ENCODE results near the gene ADISSP. TPM values are rescaled to one million over a fixed set of nuclear protein-coding genes. Genes with fewer than 3 reads are reported as not detected.

Gene ADISSP
- total RNA-seq, 1 experiment from 2014 or later: 27.3 TPM

GRCh38 chr20:3729811-3730540 lies 37.6 kb downstream of the ADISSP start:
- intact Hi-C loops (cut with micrococcal nuclease; ENCODE audit: unreplicated experiment): no loop called here
- no peak overlapping the region for H3K27ac Mint-ChIP-seq (ENCODE audit: unreplicated experiment)
- no TSS peak for BruUV-seq (replicated peaks)
- TF ChIP-seq, protein P1, sequence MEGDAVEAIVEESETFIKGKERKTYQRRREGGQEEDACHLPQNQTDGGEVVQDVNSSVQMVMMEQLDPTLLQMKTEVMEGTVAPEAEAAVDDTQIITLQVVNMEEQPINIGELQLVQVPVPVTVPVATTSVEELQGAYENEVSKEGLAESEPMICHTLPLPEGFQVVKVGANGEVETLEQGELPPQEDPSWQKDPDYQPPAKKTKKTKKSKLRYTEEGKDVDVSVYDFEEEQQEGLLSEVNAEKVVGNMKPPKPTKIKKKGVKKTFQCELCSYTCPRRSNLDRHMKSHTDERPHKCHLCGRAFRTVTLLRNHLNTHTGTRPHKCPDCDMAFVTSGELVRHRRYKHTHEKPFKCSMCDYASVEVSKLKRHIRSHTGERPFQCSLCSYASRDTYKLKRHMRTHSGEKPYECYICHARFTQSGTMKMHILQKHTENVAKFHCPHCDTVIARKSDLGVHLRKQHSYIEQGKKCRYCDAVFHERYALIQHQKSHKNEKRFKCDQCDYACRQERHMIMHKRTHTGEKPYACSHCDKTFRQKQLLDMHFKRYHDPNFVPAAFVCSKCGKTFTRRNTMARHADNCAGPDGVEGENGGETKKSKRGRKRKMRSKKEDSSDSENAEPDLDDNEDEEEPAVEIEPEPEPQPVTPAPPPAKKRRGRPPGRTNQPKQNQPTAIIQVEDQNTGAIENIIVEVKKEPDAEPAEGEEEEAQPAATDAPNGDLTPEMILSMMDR (IDR thresholded peaks at IDR 0.05; ENCODE audit: unreplicated experiment): no peak
- no peak for DNase-seq
- H3K4me1 Mint-ChIP-seq (ENCODE audit: low read depth, unreplicated experiment): no peaks in the 10 kb centered on the region
- H3K9me3 Mint-ChIP-seq (ENCODE audit: low read depth, unreplicated experiment): no peaks in the 10 kb centered on the region
- CTCF ChIA-PET: interaction anchor here (0.8 kb wide), 1 partner anchor 12 kb away, joined by 3 read pairs; no protein-coding TSS in a partner anchor
- H3K36me3 Mint-ChIP-seq (ENCODE audit: insufficient read depth, unreplicated experiment): no peaks in the 10 kb centered on the region
- H3K27me3 Mint-ChIP-seq (ENCODE audit: unreplicated experiment): peaks cover 66% of the 10 kb centered on the region
- no peak overlapping the region for H3K4me3 Mint-ChIP-seq (ENCODE audit: low read depth, unreplicated experiment)

- H3K36me3 Mint-ChIP-seq (ENCODE audit: insufficient read depth, unreplicated experiment): no peaks in the 10 kb centered on the region
- no peak for DNase-seq
- CTCF ChIA-PET: no interaction called here
- no peaks in the 10 kb centered on the region for H3K4me1 Mint-ChIP-seq (ENCODE audit: low read depth, unreplicated experiment)
- intact Hi-C loops (cut with micrococcal nuclease; ENCODE audit: unreplicated experiment): no loop called here
- H3K4me3 Mint-ChIP-seq (ENCODE audit: low read depth, unreplicated experiment): no peak overlapping the region
- H3K9me3 Mint-ChIP-seq (ENCODE audit: low read depth, unreplicated experiment): no peaks in the 10 kb centered on the region
- TF ChIP-seq, protein P1 (IDR thresholded peaks at IDR 0.05; ENCODE audit: unreplicated experiment): no peak
- BruUV-seq (replicated peaks): no TSS peak
- H3K27ac Mint-ChIP-seq (ENCODE audit: unreplicated experiment): no peak overlapping the region
- H3K27me3 Mint-ChIP-seq (ENCODE audit: unreplicated experiment): peaks cover 72% of the 10 kb centered on the region
Measured at GRCh38 chr20:3729378-3729777, 38.2 kb downstream of the ADISSP start.

GRCh38 chr20:3728876-3729275 lies 38.7 kb downstream of the ADISSP start:
- intact Hi-C loops (cut with micrococcal nuclease; ENCODE audit: unreplicated experiment): no loop called here
- H3K36me3 Mint-ChIP-seq (ENCODE audit: insufficient read depth, unreplicated experiment): no peaks in the 10 kb centered on the region
- no peak overlapping the region for H3K27ac Mint-ChIP-seq (ENCODE audit: unreplicated experiment)
- H3K4me1 Mint-ChIP-seq (ENCODE audit: low read depth, unreplicated experiment): no peaks in the 10 kb centered on the region
- no peaks in the 10 kb centered on the region for H3K9me3 Mint-ChIP-seq (ENCODE audit: low read depth, unreplicated experiment)
- H3K4me3 Mint-ChIP-seq (ENCODE audit: low read depth, unreplicated experiment): no peak overlapping the region
- no peak for DNase-seq
- peaks cover 75% of the 10 kb centered on the region for H3K27me3 Mint-ChIP-seq (ENCODE audit: unreplicated experiment)
- BruUV-seq (replicated peaks): no TSS peak
- TF ChIP-seq, protein P1 (IDR thresholded peaks at IDR 0.05; ENCODE audit: unreplicated experiment): no peak
- CTCF ChIA-PET: no interaction called here

DNA sequence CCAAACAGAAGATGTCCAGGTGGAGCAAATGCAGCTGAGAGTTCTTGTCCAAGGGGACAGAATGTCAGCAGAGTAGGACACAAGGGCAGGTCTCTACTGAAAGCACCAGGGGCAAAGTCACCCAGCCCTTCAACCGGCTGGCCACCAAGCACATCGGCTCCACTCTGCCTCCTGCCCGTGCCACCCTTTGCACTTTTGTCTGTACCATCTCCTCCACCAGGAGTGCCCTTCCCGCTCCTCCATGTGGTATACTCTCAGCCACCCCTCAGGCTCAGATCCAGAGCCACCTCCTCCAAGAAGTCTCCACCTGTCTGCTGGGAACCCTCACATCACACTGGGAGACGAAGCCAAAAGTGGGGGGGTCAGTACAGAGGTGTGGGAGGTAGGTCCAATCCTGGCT lies 39.2 kb downstream of the ADISSP start:
- Mint-ChIP-seq H3K4me1 (ENCODE audit: low read depth, unreplicated experiment) (no peaks in the 10 kb centered on the region), H3K9me3 (ENCODE audit: low read depth, unreplicated experiment) (no peaks in the 10 kb centered on the region), H3K27me3 (ENCODE audit: unreplicated experiment) (peaks cover 72% of the 10 kb centered on the region), H3K36me3 (ENCODE audit: insufficient read depth, unreplicated experiment) (no peaks in the 10 kb centered on the region), H3K4me3 (ENCODE audit: low read depth, unreplicated experiment) (no peak overlapping the region), H3K27ac (ENCODE audit: unreplicated experiment) (no peak overlapping the region)
- no peak for DNase-seq
- CTCF ChIA-PET: interaction anchor here (0.6 kb wide), 1 partner anchor 15 kb away, joined by 3 read pairs; no protein-coding TSS in a partner anchor
- BruUV-seq (replicated peaks): no TSS peak
- TF ChIP-seq, protein P1 (IDR thresholded peaks at IDR 0.05; ENCODE audit: unreplicated experiment): no peak
- intact Hi-C loops (cut with micrococcal nuclease; ENCODE audit: unreplicated experiment): no loop called here

Data from Calu3 (cell line).